Activated CD8-positive, alpha-beta T cell treated with anti-CD3 and anti-CD28 coated beads for 36 hours (primary cell): ENCODE results near the gene ALG3. TPM values are rescaled to one million over a fixed set of nuclear protein-coding genes. Genes with fewer than 3 reads are reported as not detected.
A peak's percentile ranks its signal among the peaks of the same experiment; 100 is the strongest.

Experiments used
- ATAC-seq: fragments of 200-7000 bp; cut with Tn5 transposase; one replicate; pipeline ENCODE4 v1.10.0; 2021; ENCODE audit warnings: mild to moderate bottlenecking, moderate library complexity
- CTCF ChIA-PET: fragments of 350-600 bp; sonication (Branson Sonifier 250); formaldehyde crosslinking; loops from one replicate; lab custom pipeline; 2021; ENCODE audit warnings: antibody characterized with exemption; lab: Charles Lee
- POLR2A ChIA-PET: fragments of 350-600 bp; sonication (Branson Sonifier 250); formaldehyde crosslinking; loops from one replicate; lab custom pipeline; 2021; ENCODE audit warnings: antibody characterized with exemption; lab: Charles Lee
- DNase-seq: peaks from one replicate; pipeline ENCODE4 v3.0.0-alpha.2; 2020
- H3K27ac Mint-ChIP-seq: one replicate; pipeline ENCODE4 v1.8.0; 2021; ENCODE audit warnings: mild to moderate bottlenecking, mixed read lengths
- H3K27me3 Mint-ChIP-seq: one replicate; pipeline ENCODE4 v1.8.0; 2021; ENCODE audit warnings: mixed read lengths
- H3K36me3 Mint-ChIP-seq: one replicate; pipeline ENCODE4 v1.8.0; 2021; ENCODE audit warnings: low read depth, mixed read lengths
- H3K4me1 Mint-ChIP-seq: one replicate; pipeline ENCODE4 v1.8.0; 2021; ENCODE audit warnings: low read depth, mixed read lengths
- H3K4me3 Mint-ChIP-seq: one replicate; pipeline ENCODE4 v1.8.0; 2021; ENCODE audit warnings: mild to moderate bottlenecking, moderate library complexity, mixed read lengths
- H3K9me3 Mint-ChIP-seq: one replicate; pipeline ENCODE4 v1.8.0; 2021; ENCODE audit warnings: mixed read lengths
- intact Hi-C: fragments of 100-400 bp; cut with micrococcal nuclease; formaldehyde crosslinking; loops from one replicate; pipeline ENCODE4 v1.10.0; 2022
- total RNA-seq, 2 experiments: library from RNA; stranded (reverse); gene quantifications; one replicate each; pipeline ENCODE4 v1.2.3, GENCODE V29; 2021
- TF ChIP-seq, protein P1 (sequence below): fragments of 200-600 bp; IDR thresholded peaks from one replicate; pipeline ENCODE4 v1.8.0; 2022; ENCODE audit warnings: antibody characterized with exemption, mild to moderate bottlenecking

ALG3 gene
- total RNA-seq, 2 experiments from 2014 or later = 40.0 to 44.5 TPM

- CTCF ChIA-PET = interaction anchor here (0.7 to 5.1 kb wide), 12 partner anchors 13 to 345 kb away, joined by 3 to 67 read pairs (median 14); partner anchors contain the start of genes CAMK2N2, EEF1AKMT4 and PARL
Measured at GRCh38 chr3:184229394-184230080, 19.2 kb downstream of the ALG3 start, which contains the start of gene VWA5B2. Gene VWA5B2 (plus strand): TSS chr3:184229585. CDS start chr3:184230529, 944 bp downstream.

DNA sequence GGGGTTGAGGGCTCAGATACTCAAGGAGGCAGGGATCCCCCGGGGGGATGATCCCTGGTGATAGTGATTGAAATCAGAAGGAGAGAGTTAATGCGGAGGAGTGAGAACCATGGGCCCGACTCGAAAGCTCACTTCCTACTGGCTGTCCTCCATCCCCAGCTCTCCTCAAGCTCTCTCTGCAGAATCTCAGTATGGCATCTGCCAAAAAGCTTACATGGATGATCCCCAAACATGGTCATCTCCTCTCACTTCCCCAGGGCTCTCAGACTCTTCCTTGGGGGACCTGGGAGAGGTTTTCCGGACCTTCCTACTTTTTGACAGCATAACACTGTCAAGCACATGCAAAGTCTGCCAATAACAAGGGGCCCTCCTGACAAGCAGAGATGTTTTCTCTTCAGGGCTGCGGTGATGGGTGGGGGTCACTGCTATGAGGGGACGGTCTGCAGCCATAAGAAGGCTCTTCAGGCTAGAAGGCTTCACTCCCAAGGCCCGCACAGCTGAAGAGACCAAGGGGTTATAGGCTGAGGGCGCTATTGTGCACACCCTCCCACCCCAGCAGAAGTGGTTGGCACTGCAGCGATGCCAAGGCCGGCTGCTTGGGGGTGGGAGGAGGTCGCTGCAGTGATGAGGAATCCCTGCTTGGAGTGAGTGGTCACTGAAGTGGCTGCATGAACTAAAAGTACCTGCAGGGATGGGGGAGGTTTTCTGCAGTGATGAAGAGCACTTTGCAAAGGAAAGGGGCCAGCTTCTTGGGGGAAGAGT is 20.2 kb downstream of the ALG3 start:
- Mint-ChIP-seq H3K27me3 (peaks cover 37% of the 10 kb centered on the region), H3K9me3 (no peaks in the 10 kb centered on the region), H3K4me3 (peak overlapping the region; percentile 51), H3K36me3 (no peaks in the 10 kb centered on the region), H3K27ac (no peak overlapping the region), H3K4me1 (peaks cover 11% of the 10 kb centered on the region)
- intact Hi-C loops = loop anchor here (5.0 kb wide), 1 partner anchor 59 kb away; no protein-coding TSS in a partner anchor
- ATAC-seq (no peak), DNase-seq (no peak)
- TF ChIP-seq, protein P1, sequence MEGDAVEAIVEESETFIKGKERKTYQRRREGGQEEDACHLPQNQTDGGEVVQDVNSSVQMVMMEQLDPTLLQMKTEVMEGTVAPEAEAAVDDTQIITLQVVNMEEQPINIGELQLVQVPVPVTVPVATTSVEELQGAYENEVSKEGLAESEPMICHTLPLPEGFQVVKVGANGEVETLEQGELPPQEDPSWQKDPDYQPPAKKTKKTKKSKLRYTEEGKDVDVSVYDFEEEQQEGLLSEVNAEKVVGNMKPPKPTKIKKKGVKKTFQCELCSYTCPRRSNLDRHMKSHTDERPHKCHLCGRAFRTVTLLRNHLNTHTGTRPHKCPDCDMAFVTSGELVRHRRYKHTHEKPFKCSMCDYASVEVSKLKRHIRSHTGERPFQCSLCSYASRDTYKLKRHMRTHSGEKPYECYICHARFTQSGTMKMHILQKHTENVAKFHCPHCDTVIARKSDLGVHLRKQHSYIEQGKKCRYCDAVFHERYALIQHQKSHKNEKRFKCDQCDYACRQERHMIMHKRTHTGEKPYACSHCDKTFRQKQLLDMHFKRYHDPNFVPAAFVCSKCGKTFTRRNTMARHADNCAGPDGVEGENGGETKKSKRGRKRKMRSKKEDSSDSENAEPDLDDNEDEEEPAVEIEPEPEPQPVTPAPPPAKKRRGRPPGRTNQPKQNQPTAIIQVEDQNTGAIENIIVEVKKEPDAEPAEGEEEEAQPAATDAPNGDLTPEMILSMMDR = no peak
- ChIA-PET CTCF (interaction anchor here (0.8 to 5.1 kb wide), 37 partner anchors 9 to 369 kb away, joined by 3 to 67 read pairs (median 10); partner anchors contain the start of genes ABCF3, CAMK2N2, EEF1AKMT4 and PARL), POLR2A (interaction anchor here (1.3 to 3.1 kb wide), 3 partner anchors 12 to 21 kb away, joined by 6 to 9 read pairs (median 6); partner anchors contain the start of gene EEF1AKMT4)

More at GRCh38 chr3:184229394-184230080, 19.2 kb downstream of the ALG3 start, which contains the start of gene VWA5B2:
- TF ChIP-seq, protein P1 = no peak
- POLR2A ChIA-PET = interaction anchor here (0.6 to 3.1 kb wide), 6 partner anchors 11 to 1162 kb away, joined by 3 to 9 read pairs (median 5); partner anchors contain the start of genes CAMK2N2 and EEF1AKMT4
- DNase-seq = peak; percentile 73
- intact Hi-C loops = loop anchor here (5.0 kb wide), 1 partner anchor 58 kb away; no protein-coding TSS in a partner anchor
- peak within 1 kb of the TSS; percentile 54 for H3K4me3 Mint-ChIP-seq
- H3K9me3 Mint-ChIP-seq = no peaks in the 10 kb centered on the region
- H3K27ac Mint-ChIP-seq = no peak within 1 kb of the TSS
- H3K27me3 Mint-ChIP-seq = peaks cover 37% of the 10 kb centered on the region
- peaks cover 11% of the 10 kb centered on the region for H3K4me1 Mint-ChIP-seq
- no peaks in the 10 kb centered on the region for H3K36me3 Mint-ChIP-seq
- peak; percentile 96 for ATAC-seq

- CTCF ChIA-PET = interaction anchor here (0.7 to 5.1 kb wide), 44 partner anchors 10 to 368 kb away, joined by 3 to 67 read pairs (median 6); partner anchors contain the start of genes ABCF3, CAMK2N2 and EEF1AKMT4
- POLR2A ChIA-PET = interaction anchor here (0.7 to 3.1 kb wide), 5 partner anchors 13 to 29 kb away, joined by 3 to 9 read pairs (median 6); partner anchors contain the start of gene EEF1AKMT4
- Mint-ChIP-seq H3K27me3 (peaks cover 33% of the 10 kb centered on the region), H3K9me3 (no peaks in the 10 kb centered on the region), H3K4me1 (peaks cover 11% of the 10 kb centered on the region), H3K27ac (no peak overlapping the region), H3K36me3 (no peaks in the 10 kb centered on the region), H3K4me3 (no peak overlapping the region)
- intact Hi-C loops = loop anchor here (5.0 kb wide), 1 partner anchor 60 kb away; no protein-coding TSS in a partner anchor
- DNase-seq (peak; percentile 61), ATAC-seq (peak; percentile 64)
- TF ChIP-seq, protein P1 = peak; percentile 97
Measured at GRCh38 chr3:184227481-184227935, 21.3 kb downstream of the ALG3 start.

DNA sequence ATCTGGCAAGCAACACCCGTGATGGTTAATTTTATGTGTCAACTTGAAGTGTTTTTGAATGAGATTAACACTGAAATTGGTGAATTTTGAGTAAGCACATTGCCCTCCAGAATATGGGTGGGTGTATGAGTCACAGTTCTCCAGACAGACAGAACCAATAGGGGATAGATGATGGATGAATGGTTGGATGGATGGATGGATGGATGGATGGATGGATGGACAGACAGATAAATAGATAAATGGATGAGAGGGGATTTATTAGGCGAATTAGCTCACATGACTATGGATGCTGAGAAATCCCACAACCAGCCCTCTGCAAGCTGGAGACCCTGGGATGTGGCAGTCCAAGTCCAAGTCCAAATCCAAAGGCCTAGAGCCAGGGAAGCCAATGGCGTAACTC is 24.8 kb downstream of the ALG3 start:
- ChIA-PET CTCF (no interaction called here), POLR2A (no interaction called here)
- no peak overlapping the region for H3K4me3 Mint-ChIP-seq
- ATAC-seq (no peak), DNase-seq (no peak)
- H3K9me3 Mint-ChIP-seq = no peaks in the 10 kb centered on the region
- H3K36me3 Mint-ChIP-seq = no peaks in the 10 kb centered on the region
- H3K27ac Mint-ChIP-seq = no peak overlapping the region
- peaks cover 5% of the 10 kb centered on the region for H3K4me1 Mint-ChIP-seq
- intact Hi-C loops = no loop called here
- TF ChIP-seq, protein P1 = no peak
- peaks cover 17% of the 10 kb centered on the region for H3K27me3 Mint-ChIP-seq
